Panc1 (cell line): ENCODE data around the gene CALD1.

ENCODE experiments used
- SIN3A ChIP-seq: IDR thresholded peaks from 2 replicates; pipeline ENCODE4 v1.6.1; 2012; ENCODE audit warnings: low read depth, mild to moderate bottlenecking, low read length, moderate library complexity, borderline replicate concordance; ENCODE audit not compliant: insufficient read depth
- TF ChIP-seq, protein P1 (sequence below): fragments of 450-650 bp; IDR thresholded peaks from 2 replicates; pipeline ENCODE4 v1.5.1; 2017; ENCODE audit warnings: mild to moderate bottlenecking
- TF ChIP-seq, protein P2 (sequence below), 2 experiments: IDR thresholded peaks; 2 replicates each; pipeline ENCODE4 v1.6.1; 2011 to 2012; ENCODE audit warnings: low read depth in 2 of 2, control low read depth in 1 of 2, low read length in 1 of 2, mild to moderate bottlenecking in 1 of 2, moderate library complexity in 1 of 2; ENCODE audit not compliant: insufficient read depth in 1 of 2

DNA sequence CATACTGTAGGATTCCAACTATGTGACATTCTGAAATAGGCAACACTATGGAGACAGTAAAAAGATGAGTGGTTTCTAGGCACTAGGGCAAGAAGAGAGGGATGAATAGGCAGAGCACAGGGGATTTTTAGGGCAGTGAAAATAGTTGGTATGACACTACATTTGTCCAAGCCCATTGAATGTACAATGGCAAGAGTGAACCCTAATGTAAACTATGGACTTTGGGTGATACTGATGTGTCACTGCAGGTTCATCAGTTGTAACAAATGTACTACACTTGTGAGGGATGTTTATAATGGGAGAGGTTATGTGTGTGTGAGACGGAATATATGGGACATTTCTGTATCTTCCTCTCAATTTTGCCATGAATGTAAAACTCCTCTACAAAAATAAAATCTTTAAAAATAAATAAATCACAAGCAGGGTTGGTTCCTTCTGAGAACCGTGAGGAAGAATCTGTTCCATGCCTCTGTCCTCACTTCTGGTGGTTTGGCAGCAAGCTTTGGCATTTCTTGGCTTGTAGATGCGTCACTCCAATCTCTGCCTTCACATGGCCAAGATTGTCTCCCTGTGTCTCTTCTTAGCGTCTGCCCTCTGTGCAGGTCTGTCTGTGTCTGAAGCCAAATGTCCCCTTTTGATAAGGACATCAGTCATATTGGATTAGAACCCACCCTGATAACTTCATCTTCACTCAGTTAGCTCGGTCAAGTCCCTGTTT lies 123.8 kb downstream of the CALD1 start:
- TF ChIP-seq, protein P1, sequence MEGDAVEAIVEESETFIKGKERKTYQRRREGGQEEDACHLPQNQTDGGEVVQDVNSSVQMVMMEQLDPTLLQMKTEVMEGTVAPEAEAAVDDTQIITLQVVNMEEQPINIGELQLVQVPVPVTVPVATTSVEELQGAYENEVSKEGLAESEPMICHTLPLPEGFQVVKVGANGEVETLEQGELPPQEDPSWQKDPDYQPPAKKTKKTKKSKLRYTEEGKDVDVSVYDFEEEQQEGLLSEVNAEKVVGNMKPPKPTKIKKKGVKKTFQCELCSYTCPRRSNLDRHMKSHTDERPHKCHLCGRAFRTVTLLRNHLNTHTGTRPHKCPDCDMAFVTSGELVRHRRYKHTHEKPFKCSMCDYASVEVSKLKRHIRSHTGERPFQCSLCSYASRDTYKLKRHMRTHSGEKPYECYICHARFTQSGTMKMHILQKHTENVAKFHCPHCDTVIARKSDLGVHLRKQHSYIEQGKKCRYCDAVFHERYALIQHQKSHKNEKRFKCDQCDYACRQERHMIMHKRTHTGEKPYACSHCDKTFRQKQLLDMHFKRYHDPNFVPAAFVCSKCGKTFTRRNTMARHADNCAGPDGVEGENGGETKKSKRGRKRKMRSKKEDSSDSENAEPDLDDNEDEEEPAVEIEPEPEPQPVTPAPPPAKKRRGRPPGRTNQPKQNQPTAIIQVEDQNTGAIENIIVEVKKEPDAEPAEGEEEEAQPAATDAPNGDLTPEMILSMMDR: no peak
- no peak for TF ChIP-seq SIN3A
- TF ChIP-seq, protein P2, sequence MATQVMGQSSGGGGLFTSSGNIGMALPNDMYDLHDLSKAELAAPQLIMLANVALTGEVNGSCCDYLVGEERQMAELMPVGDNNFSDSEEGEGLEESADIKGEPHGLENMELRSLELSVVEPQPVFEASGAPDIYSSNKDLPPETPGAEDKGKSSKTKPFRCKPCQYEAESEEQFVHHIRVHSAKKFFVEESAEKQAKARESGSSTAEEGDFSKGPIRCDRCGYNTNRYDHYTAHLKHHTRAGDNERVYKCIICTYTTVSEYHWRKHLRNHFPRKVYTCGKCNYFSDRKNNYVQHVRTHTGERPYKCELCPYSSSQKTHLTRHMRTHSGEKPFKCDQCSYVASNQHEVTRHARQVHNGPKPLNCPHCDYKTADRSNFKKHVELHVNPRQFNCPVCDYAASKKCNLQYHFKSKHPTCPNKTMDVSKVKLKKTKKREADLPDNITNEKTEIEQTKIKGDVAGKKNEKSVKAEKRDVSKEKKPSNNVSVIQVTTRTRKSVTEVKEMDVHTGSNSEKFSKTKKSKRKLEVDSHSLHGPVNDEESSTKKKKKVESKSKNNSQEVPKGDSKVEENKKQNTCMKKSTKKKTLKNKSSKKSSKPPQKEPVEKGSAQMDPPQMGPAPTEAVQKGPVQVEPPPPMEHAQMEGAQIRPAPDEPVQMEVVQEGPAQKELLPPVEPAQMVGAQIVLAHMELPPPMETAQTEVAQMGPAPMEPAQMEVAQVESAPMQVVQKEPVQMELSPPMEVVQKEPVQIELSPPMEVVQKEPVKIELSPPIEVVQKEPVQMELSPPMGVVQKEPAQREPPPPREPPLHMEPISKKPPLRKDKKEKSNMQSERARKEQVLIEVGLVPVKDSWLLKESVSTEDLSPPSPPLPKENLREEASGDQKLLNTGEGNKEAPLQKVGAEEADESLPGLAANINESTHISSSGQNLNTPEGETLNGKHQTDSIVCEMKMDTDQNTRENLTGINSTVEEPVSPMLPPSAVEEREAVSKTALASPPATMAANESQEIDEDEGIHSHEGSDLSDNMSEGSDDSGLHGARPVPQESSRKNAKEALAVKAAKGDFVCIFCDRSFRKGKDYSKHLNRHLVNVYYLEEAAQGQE (IDR thresholded peaks at IDR 0.05; ENCODE audit: insufficient read depth in 1 of 2, low read depth in 2 of 2, low read length in 1 of 2): no peak
